Ishikawa (cell line): ENCODE data around the gene DNAH7.

ENCODE experiments used
- CEBPB ChIP-seq: IDR thresholded peaks from 2 replicates; pipeline ENCODE4 v1.6.1; 2012
- CREB1 ChIP-seq: IDR thresholded peaks from 2 replicates; pipeline ENCODE4 v1.6.1; 2012; ENCODE audit warnings: low read depth
- EGR1 ChIP-seq: IDR thresholded peaks from 2 replicates; pipeline ENCODE4 v1.6.1; 2012
- EP300 ChIP-seq: IDR thresholded peaks from 2 replicates; pipeline ENCODE4 v1.6.1; 2012; ENCODE audit warnings: borderline replicate concordance
- FOXM1 ChIP-seq: IDR thresholded peaks from 2 replicates; pipeline ENCODE4 v1.6.1; 2012; ENCODE audit warnings: low read depth, borderline replicate concordance
- NFIC ChIP-seq: IDR thresholded peaks from 2 replicates; pipeline ENCODE4 v1.6.1; 2012
- RAD21 ChIP-seq: IDR thresholded peaks from 2 replicates; pipeline ENCODE4 v1.6.1; 2012; ENCODE audit warnings: low read depth
- TAF1 ChIP-seq: IDR thresholded peaks from 2 replicates; pipeline ENCODE4 v1.6.1; 2012; ENCODE audit warnings: low read depth, mild to moderate bottlenecking
- TCF12 ChIP-seq: IDR thresholded peaks from 2 replicates; pipeline ENCODE4 v1.6.1; 2012; ENCODE audit warnings: low read depth
- TEAD4 ChIP-seq: IDR thresholded peaks from 2 replicates; pipeline ENCODE4 v1.6.1; 2012
- YY1 ChIP-seq: IDR thresholded peaks from 2 replicates; pipeline ENCODE4 v1.6.1; 2012; ENCODE audit warnings: low read depth
- ZBTB7A ChIP-seq: IDR thresholded peaks from 2 replicates; pipeline ENCODE4 v1.6.1; 2012; ENCODE audit warnings: low read depth
- TF ChIP-seq, protein P1 (sequence below): IDR thresholded peaks from 2 replicates; pipeline ENCODE4 v1.6.1; 2012
- TF ChIP-seq, protein P2 (sequence below): IDR thresholded peaks from 2 replicates; pipeline ENCODE4 v1.6.1; 2012; ENCODE audit warnings: low read depth, mild to moderate bottlenecking
- TF ChIP-seq, protein P3 (sequence below): IDR thresholded peaks from 2 replicates; pipeline ENCODE4 v1.6.1; 2012

The DNAH7 gene

DNA sequence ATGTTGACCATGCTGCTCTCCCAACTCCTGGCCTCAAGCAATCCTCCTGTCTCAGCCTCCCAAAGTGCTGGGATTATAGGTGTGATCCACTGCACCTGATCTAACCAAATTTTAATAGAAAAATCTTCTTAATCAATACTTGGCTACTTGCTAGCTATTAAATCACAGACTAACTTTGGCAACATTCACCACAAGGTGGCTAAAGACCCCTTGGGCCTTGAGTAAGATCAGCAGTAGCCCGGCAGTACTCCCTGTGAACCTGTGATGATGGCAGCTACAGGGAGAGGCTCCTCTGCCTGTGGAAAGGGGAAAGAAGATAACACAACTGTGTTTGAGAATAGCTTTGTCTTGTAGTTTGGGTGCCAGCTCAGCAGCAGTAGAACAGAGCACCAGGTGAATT is 308.8 kb downstream of the DNAH7 start:
- TF ChIP-seq YY1 (no peak), RAD21 (no peak), TEAD4 (no peak), TCF12 (no peak), NFIC (no peak)

DNA sequence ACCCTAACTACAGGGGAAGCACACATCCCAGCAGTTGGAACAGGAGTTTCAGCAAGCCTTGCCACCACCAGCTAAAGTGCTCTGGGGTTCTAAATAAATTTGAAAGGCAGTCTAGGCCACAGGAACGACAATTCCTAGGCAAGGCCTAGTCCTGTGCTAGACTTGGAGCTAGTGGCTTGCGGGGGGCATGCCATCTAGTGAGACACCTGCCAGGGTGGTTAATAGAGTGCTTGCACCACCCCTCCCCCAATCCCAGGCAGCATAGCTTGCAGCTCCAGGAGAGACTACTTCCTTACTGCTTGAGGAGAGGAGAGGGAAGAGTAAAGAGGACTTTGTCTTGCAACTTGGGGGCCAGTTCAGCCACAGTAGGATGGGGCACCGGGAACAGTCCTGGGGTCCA is 309.8 kb downstream of the DNAH7 start:
- TF ChIP-seq YY1 (no peak), TAF1 (no peak), RAD21 (no peak), EP300 (no peak), FOXM1 (no peak), CREB1 (no peak), NFIC (no peak), TEAD4 (no peak)

DNA sequence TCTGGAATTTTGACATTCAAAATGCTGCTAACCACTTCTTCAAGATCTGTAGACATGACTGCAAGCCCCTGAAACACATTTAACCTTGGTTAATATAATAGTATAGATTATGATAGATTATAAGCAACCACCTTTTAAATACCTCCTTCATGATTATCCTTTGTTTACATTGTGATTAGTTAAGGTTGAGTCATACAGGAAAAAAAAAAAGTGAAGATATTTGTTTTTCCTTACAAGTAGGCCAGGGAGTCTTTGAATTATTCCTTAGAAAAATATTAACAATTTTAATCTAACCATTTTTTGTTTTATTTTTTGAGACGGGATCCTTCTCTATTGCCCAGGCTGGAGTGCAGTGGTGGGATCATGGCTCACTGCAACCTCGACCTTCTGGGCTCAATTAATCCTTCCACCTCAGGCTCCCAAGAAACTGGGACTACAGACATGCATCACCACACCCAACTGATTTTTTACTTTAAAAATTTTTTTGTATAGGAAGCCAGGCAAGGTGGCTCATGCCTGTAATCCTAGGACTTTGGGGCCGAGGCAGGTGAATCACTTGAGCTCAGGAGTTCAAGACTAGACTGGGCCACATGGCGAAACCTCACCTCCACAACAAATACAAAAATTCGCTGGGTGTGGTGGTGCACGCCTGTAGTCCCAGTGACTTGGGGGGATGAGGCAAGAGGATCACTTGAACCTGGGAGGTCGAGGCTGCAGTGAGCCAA is 312.3 kb downstream of the DNAH7 start:
- TF ChIP-seq, protein P1, sequence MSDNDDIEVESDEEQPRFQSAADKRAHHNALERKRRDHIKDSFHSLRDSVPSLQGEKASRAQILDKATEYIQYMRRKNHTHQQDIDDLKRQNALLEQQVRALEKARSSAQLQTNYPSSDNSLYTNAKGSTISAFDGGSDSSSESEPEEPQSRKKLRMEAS = no peak
- TF ChIP-seq ZBTB7A (no peak), TEAD4 (no peak), TCF12 (no peak), CEBPB (no peak), NFIC (no peak), FOXM1 (no peak), EP300 (no peak), RAD21 (no peak), YY1 (no peak)

DNA sequence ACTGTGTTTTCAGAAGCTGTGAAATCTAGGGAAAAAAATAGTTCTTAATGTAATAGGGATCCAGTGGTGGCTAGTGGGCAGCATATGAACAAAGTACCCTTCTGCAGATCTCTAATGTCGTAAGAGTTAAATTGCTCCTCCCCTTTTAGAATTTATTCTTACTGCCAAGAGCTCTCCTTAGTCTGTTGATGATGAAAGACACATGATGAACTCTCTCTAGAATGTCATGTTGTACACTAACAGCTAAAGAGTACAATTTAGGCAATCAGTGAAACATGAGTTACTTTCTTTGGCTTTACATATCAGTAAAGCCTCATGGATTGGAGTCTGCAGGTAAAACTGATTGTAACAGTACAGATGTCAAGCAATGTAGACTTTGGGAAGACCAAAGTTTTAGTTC is 327.4 kb downstream of the DNAH7 start:
- TF ChIP-seq ZBTB7A = no peak
- no peak for TF ChIP-seq TEAD4

DNA sequence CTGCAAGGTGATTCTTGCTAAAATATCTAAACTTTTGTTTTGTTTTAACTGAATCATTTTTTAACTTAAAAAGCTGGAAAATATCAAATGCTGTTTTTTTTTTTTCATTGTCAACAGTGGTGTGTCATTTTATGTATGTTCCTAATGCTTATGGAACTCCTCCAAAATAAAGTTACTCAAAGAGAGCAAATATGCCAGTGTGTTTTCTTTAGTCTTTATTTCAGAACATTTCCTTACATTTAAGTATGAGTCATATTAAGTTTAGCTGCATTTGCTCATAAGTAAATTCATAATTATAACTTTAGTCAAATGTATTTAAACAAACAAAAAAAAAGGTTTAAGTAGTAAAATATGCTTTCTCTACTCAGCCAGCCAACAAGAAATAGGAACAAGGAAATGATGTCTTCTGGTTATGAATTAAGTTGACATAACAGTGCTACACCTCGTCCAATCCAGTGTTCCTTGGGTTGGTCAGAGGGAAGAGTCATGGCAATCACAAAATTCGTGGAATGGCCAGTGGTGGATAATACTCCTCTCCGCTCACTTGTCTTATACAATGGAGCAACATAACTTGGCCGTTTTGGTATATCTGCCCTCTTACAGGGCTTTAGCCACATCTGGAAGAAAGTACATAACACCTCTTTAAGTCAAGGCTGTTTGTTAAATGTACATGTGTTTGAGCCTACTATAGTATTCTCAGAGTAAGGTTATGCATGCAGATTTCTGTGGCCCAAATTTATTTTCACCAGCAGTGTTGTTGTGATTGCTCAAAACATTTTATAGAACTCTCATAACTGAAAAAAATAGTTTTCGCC is 330.9 kb downstream of the DNAH7 start:
- TF ChIP-seq, protein P1 = no peak
- no peak for TF ChIP-seq RAD21
- TF ChIP-seq EGR1 = no peak
- no peak for TF ChIP-seq EP300
- no peak for TF ChIP-seq ZBTB7A
- no peak for TF ChIP-seq CEBPB
- TF ChIP-seq, protein P2, sequence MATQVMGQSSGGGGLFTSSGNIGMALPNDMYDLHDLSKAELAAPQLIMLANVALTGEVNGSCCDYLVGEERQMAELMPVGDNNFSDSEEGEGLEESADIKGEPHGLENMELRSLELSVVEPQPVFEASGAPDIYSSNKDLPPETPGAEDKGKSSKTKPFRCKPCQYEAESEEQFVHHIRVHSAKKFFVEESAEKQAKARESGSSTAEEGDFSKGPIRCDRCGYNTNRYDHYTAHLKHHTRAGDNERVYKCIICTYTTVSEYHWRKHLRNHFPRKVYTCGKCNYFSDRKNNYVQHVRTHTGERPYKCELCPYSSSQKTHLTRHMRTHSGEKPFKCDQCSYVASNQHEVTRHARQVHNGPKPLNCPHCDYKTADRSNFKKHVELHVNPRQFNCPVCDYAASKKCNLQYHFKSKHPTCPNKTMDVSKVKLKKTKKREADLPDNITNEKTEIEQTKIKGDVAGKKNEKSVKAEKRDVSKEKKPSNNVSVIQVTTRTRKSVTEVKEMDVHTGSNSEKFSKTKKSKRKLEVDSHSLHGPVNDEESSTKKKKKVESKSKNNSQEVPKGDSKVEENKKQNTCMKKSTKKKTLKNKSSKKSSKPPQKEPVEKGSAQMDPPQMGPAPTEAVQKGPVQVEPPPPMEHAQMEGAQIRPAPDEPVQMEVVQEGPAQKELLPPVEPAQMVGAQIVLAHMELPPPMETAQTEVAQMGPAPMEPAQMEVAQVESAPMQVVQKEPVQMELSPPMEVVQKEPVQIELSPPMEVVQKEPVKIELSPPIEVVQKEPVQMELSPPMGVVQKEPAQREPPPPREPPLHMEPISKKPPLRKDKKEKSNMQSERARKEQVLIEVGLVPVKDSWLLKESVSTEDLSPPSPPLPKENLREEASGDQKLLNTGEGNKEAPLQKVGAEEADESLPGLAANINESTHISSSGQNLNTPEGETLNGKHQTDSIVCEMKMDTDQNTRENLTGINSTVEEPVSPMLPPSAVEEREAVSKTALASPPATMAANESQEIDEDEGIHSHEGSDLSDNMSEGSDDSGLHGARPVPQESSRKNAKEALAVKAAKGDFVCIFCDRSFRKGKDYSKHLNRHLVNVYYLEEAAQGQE = no peak
- TF ChIP-seq, protein P3, sequence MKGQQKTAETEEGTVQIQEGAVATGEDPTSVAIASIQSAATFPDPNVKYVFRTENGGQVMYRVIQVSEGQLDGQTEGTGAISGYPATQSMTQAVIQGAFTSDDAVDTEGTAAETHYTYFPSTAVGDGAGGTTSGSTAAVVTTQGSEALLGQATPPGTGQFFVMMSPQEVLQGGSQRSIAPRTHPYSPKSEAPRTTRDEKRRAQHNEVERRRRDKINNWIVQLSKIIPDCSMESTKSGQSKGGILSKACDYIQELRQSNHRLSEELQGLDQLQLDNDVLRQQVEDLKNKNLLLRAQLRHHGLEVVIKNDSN = no peak
- TF ChIP-seq CREB1 = no peak
- no peak for TF ChIP-seq FOXM1
- no peak for TF ChIP-seq NFIC
- TF ChIP-seq TEAD4 = no peak
- no peak for TF ChIP-seq TAF1
- TF ChIP-seq YY1 = no peak
- no peak for TF ChIP-seq TCF12

DNA sequence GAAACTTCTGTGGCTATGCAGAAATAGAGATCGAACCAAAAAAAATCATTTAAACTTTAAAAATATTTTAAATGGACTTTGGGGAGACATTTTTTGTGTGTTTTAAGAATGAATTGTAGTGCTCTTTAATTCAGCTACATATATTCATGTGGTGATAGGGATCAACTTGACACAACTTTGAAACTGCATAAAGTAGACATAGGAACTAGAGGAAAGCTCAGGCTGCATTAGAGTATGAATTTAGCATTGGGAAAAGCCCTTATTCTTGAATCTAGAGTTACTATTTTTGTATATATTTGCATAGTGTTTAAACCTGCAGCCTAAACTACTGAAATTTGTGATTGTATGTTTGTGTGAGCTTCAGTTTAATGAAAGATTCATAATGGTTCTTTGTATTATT is 333.3 kb downstream of the DNAH7 start:
- TF ChIP-seq TAF1 (no peak), CEBPB (no peak), ZBTB7A (no peak), NFIC (no peak), YY1 (no peak), FOXM1 (no peak), TCF12 (no peak), TEAD4 (no peak), RAD21 (no peak)
- TF ChIP-seq, protein P2 = no peak
